Activated CD4-positive, CD25-positive, alpha-beta regulatory T cell treated with anti-CD3 and anti-CD28 coated beads, Interleukin-2, amount 50 U/mL, for 72 hours (primary cell): ENCODE results near the gene TCEAL3.
"Not testable (repeated sequence)": the region's sequence is repeated elsewhere in the genome, so short reads cannot be mapped to it uniquely, and the experiment has no call there.

Experiments used
- DNase-seq: peaks from one replicate; pipeline ENCODE4 v3.0.0; 2021

Gene TCEAL3, protein sequence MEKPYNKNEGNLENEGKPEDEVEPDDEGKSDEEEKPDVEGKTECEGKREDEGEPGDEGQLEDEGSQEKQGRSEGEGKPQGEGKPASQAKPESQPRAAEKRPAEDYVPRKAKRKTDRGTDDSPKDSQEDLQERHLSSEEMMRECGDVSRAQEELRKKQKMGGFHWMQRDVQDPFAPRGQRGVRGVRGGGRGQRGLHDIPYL

GRCh38 chrX:103607364-103608305 is at the start of gene TCEAL3:
Gene TCEAL3 (plus strand): TSS chrX:103607963. CDS start chrX:103609065, 1,102 bp downstream.
- peak; percentile 43 for DNase-seq

DNA sequence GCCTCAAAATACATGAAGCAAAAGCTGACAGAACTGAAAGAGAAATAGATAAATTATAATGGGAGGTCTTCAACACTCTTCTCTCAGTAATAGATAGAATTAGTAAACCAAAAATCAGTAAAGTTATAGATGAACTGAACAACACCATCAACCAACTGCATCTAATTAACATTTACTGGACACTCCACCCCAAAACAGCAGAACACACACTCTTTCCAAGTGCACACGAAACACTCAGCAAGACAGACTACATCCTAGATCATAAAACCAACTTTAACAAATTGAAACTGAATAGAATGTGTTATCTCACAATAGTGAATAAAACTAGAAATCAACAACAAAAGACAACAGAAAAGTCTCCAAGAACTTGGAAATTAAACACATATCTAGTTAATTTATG is 47.5 kb upstream of the TCEAL3 start:
- DNase-seq = no peak

GRCh38 chrX:103562801-103563200 is 45.0 kb upstream of the TCEAL3 start:
- no peak for DNase-seq

GRCh38 chrX:103565197-103565596 is 42.6 kb upstream of the TCEAL3 start:
- no peak for DNase-seq

- no peak for DNase-seq
These were observed 42.0 kb upstream of the TCEAL3 start for GRCh38 chrX:103565752-103566151.

DNA sequence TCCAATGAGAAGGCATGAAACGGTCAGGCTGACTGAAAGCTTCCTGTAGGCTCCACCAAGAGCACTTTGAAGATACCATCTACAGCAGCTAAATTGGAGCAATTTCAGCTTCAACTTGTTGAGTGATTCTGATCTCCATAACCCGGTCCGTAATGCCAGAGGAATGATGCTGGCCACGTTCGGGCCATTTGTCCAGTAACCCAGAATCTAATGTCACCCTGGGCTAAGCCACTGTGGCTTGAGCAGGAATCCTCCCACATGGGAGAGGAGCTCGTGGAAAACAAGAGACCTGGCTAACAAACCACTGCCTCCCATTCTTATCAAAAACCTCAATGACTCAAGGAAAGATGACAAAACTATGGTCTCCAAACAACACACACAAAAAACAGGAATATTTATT is 36.6 kb upstream of the TCEAL3 start:
- DNase-seq = no peak

- DNase-seq = no peak
These were observed 36.0 kb upstream of the TCEAL3 start for GRCh38 chrX:103571726-103572125.

- no peak for DNase-seq
These were observed 34.6 kb upstream of the TCEAL3 start for GRCh38 chrX:103573202-103573601.

DNA sequence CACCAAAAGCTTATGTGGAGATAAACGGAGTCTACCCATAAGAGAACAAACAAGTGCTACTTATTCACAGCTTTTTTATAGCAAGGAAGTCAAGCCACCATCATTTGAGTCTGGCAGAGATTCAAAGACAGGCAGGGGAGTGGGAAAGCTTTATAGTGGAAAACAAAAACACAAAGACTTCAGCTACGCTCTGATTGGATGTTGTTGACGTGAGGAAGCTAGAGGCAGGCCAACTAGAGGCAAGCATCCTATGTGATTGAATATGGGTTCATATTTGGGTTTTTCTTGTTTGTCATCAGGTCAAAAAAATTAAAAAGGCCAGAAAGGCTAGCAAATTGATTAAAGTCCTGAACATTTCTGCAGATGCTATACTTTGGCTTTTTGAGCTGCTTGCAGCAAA is 23.2 kb upstream of the TCEAL3 start:
- no peak for DNase-seq

GRCh38 chrX:103585411-103586313 is 22.1 kb upstream of the TCEAL3 start, which contains the start of gene TCEAL4:
Gene TCEAL4 (plus strand): TSS chrX:103585515. CDS start chrX:103586676, 1,161 bp downstream.
- peak; percentile 44 for DNase-seq

DNA sequence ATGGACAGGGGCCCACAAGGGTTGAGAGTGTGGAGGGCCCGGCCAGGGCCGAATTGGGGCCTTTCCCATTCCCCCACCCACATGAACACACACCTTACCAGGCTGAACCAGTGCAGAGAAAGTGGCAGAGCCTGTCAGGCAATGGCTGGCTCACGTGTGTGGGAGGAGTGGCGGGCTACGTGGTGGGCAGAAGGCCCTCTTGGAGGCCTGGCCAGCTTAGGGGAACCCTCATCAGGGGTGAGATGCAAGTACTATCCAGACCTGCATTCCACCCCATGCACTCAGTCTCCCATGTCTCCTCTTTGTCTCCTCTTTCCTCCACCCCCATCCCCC is 21.5 kb upstream of the TCEAL3 start:
- no peak for DNase-seq

DNA sequence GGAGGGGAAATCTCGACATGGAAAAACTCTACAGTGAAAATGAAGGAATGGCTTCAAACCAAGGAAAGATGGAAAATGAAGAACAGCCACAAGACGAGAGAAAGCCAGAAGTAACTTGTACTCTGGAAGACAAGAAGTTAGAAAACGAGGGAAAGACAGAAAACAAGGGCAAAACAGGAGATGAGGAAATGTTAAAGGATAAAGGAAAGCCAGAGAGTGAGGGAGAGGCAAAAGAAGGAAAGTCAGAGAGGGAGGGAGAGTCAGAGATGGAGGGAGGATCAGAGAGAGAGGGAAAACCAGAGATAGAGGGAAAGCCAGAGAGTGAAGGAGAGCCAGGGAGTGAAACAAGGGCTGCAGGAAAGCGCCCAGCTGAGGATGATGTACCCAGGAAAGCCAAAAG is 21.1 kb upstream of the TCEAL3 start:
- no peak for DNase-seq

DNA sequence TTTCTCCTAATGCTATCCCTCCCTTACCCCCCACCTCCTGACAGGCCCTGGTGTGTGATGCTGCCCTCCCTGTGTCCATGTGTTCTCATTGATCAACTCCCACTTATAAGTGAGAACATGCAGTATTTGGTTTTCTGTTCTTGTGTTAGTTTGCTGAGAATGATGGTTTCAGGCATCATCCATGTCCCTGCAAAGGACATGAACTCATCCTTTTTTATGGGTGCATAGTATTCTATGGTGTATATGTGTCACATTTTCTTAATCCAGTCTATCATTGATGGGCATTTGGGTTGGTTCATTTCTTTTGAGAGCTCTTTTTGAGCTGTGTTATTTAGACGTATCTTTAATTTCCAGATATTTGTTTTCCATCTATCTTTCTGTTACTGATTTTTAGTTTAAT is 15.5 kb upstream of the TCEAL3 start:
- not testable (repeated sequence) for DNase-seq

GRCh38 chrX:103595202-103595601 is 12.6 kb upstream of the TCEAL3 start:
- DNase-seq = not testable (repeated sequence)

GRCh38 chrX:103608306-103608963 is 672 bp downstream of the TCEAL3 start:
- no peak for DNase-seq

DNA sequence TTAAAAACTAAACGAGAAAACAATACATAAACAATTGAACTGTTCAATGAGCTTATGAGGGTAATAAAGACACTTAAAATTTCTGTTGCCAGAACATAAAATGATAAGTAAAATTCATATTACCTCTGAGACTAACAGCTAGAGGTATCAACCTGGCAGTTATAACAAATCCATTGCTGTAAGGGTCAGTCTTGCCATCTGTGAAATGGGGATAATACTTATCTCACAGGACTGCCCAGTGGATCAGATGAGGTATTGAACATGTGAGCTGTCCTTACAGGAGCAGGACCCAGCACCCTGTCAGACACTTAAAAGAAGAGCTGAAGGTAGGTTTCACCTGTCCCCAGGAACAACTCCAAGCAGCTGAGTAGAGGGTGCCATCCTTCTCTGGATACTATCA is 2.5 kb downstream of the TCEAL3 start:
- no peak for DNase-seq

- DNase-seq = no peak
These were observed 5.7 kb downstream of the TCEAL3 start for GRCh38 chrX:103613362-103613890.

GRCh38 chrX:103614999-103615398 is 7.2 kb downstream of the TCEAL3 start:
- no peak for DNase-seq

GRCh38 chrX:103615781-103616371 is 8.1 kb downstream of the TCEAL3 start:
- no peak for DNase-seq

DNA sequence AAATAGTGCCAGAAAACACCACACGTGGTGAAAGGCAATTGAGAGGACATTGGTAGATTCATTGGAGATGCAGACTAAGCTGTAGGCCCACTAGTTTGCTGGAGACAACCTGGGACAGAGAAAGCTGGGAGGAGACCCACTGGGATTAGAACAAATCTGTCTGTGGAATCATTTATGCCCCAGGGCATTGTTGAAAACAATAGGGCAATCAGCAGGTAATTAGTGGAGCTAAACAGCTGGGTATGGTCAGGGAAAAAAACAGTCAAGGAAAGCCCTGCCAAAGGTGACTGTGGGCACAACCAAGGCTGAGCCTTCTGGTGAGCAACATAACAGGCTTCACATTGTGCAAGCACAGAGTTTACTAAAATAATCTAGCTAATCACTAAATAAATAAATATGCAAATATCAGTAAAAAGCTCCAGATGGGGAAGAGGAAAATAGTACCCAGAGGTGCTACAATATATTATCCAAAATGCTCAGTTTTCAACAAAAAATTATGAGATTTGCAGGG is 9.0 kb downstream of the TCEAL3 start:
- no peak for DNase-seq

DNA sequence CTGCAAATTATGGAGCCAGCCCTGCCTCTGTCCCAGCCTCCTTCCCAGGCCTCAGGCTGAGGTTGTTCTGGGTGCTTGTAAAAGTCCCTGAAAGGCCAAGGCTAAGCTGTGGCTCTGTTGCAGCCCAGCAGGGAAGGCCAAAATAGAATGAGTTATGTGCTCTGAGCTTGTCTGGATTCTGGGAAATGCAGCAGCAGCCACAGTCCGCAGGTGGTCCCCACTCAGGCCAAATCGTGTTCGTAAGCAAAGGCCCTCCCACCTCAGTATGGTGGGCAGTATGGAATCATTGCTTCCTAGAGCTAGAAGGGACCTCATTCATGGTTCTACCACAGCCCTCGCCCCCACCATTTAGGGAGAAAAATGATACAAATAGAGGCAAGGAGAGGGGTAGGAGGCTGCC is 16.3 kb downstream of the TCEAL3 start:
- no peak for DNase-seq

DNA sequence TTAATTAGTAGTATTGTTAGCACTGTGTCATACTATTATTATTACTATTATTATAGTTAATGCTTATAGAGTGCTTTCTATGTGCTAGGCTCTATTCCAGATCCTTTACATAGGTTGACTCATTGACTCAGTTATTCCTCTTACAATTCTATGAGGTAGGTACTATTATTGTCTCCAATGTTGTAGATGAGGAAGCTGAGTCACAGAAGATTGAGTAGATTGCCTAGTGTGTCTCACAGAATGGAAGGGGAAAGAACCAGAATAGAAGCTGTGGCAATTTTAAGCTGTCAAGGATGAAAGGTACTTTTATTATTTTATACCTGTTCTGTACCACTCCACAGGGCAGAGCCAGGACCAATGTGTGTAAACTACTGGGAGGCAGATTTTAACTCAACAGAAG is 19.1 kb downstream of the TCEAL3 start:
- no peak for DNase-seq
